ENCODE measurements around the gene MYO7A. TPM values are rescaled to one million over a fixed set of nuclear protein-coding genes. Genes with fewer than 3 reads are reported as not detected.

Gene MYO7A
- total RNA-seq, 1 experiment from 2014 or later, result 0.26 TPM

DNA sequence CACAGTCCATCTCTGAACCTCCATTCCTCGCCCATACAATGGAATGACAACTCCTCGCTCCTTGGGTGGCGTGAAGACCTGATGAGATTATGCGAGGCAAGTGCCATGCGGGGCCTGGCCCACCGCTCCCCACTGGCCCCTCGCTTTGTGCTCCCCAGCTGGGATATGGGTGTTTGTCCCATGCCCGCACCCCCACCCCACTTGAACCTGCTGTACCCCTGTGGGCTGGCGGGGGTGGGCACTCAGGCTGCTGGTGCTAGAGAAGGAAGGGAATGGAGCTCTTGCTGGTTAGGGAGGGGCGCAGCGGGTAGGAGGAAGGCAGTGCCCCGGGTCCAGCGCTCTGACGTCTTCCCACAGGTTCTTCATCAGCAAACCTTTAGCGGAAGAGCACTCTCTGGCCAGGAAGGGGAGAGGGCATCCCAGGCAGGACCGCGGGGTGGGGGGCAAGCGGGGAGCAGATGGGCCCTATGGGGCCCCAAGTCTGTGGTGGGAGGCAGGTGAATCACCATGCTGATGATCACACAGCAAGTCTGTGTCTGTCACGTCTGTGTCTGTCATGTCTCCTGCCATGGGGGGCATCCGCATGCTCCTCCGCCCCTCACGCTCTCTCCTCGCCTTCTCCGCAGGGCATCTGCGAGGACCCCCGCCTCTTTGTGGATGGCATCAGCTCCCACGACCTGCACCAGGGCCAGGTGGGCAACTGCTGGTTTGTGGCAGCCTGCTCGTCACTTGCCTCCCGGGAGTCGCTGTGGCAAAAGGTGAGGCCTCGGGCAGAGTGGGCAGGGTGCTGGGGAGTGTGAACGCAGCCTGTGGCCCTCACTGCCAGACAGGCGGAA lies 34.8 kb upstream of the MYO7A start:
- Mint-ChIP-seq H3K27ac (ENCODE audit: low read depth, unreplicated experiment) (no peak overlapping the region), H3K9me3 (ENCODE audit: unreplicated experiment) (no peaks in the 10 kb centered on the region), H3K36me3 (ENCODE audit: insufficient read depth, unreplicated experiment) (no peaks in the 10 kb centered on the region), H3K4me3 (ENCODE audit: unreplicated experiment) (no peak overlapping the region), H3K27me3 (ENCODE audit: insufficient read depth, unreplicated experiment) (no peaks in the 10 kb centered on the region), H3K4me1 (ENCODE audit: insufficient read depth, unreplicated experiment) (no peaks in the 10 kb centered on the region)
- no TSS peak for BruUV-seq (replicated peaks)
- TF ChIP-seq CTCF (IDR thresholded peaks at IDR 0.05; ENCODE audit: unreplicated experiment), result no peak
- intact Hi-C loops (cut with micrococcal nuclease), result loop anchor here (5.0 to 10.0 kb wide), 2 partner anchors 286 to 358 kb away; no protein-coding TSS in a partner anchor
- POLR2A ChIA-PET, result interaction anchor here (0.6 to 1.1 kb wide), 2 partner anchors 44 to 74 kb away, joined by 3 read pairs; no protein-coding TSS in a partner anchor
- no peak for DNase-seq (ENCODE audit: unreplicated experiment)
- CTCF ChIA-PET, result interaction anchor here (0.6 to 8.9 kb wide), 7 partner anchors 13 to 380 kb away, joined by 5 to 108 read pairs (median 37); no protein-coding TSS in a partner anchor

GRCh38 chr11:77093987-77094840 lies 33.8 kb upstream of the MYO7A start:
- Mint-ChIP-seq H3K27ac (ENCODE audit: low read depth, unreplicated experiment) (no peak overlapping the region), H3K27me3 (ENCODE audit: insufficient read depth, unreplicated experiment) (no peaks in the 10 kb centered on the region), H3K4me3 (ENCODE audit: unreplicated experiment) (no peak overlapping the region), H3K9me3 (ENCODE audit: unreplicated experiment) (no peaks in the 10 kb centered on the region), H3K4me1 (ENCODE audit: insufficient read depth, unreplicated experiment) (no peaks in the 10 kb centered on the region), H3K36me3 (ENCODE audit: insufficient read depth, unreplicated experiment) (no peaks in the 10 kb centered on the region)
- POLR2A ChIA-PET, result interaction anchor here (0.5 kb wide), 1 partner anchor 29 kb away, joined by 3 read pairs; no protein-coding TSS in a partner anchor
- no TSS peak for BruUV-seq (replicated peaks)
- DNase-seq (ENCODE audit: unreplicated experiment), result no peak
- CTCF ChIA-PET, result interaction anchor here (0.6 to 8.9 kb wide), 8 partner anchors 20 to 381 kb away, joined by 3 to 108 read pairs (median 5); no protein-coding TSS in a partner anchor
- no peak for TF ChIP-seq CTCF (IDR thresholded peaks at IDR 0.05; ENCODE audit: unreplicated experiment)
- intact Hi-C loops (cut with micrococcal nuclease), result loop anchor here (5.0 to 10.0 kb wide), 2 partner anchors 287 to 359 kb away; no protein-coding TSS in a partner anchor

DNA sequence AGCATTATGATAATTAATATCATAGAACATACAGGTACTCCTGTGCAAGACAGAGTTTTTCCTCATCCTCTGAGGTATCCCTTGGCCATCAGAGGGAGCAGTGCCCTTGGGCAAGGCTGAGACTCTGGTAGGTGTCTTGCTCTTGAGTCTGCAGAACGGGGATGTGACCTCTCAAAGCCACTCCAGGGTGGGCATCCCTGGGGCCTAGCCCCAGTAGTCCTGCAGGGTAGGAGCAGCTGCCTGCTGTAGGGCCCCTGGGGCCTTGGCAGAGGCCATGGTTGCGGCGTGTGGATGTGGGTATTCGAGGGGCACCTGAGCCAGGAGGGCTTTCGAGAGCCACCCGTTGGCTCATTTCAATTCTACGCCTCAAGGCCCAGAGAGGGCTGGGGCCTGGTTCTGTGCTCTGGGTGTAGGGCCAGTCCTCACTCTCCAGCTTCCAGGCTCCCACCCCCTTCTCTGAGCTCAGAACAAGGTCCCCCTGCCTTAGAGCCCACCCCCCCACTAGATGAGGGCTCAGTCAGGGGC lies 33.1 kb upstream of the MYO7A start:
- Mint-ChIP-seq H3K27me3 (ENCODE audit: insufficient read depth, unreplicated experiment) (no peaks in the 10 kb centered on the region), H3K27ac (ENCODE audit: low read depth, unreplicated experiment) (no peak overlapping the region), H3K9me3 (ENCODE audit: unreplicated experiment) (no peaks in the 10 kb centered on the region), H3K4me1 (ENCODE audit: insufficient read depth, unreplicated experiment) (no peaks in the 10 kb centered on the region), H3K36me3 (ENCODE audit: insufficient read depth, unreplicated experiment) (no peaks in the 10 kb centered on the region), H3K4me3 (ENCODE audit: unreplicated experiment) (no peak overlapping the region)
- intact Hi-C loops (cut with micrococcal nuclease), result loop anchor here (5.0 to 10.0 kb wide), 2 partner anchors 288 to 360 kb away; no protein-coding TSS in a partner anchor
- TF ChIP-seq CTCF (IDR thresholded peaks at IDR 0.05; ENCODE audit: unreplicated experiment), result no peak
- DNase-seq (ENCODE audit: unreplicated experiment), result peak; percentile 11
- POLR2A ChIA-PET, result interaction anchor here (0.5 kb wide), 1 partner anchor 29 kb away, joined by 3 read pairs; no protein-coding TSS in a partner anchor
- BruUV-seq (replicated peaks), result no TSS peak
- CTCF ChIA-PET, result interaction anchor here (0.6 to 8.9 kb wide), 4 partner anchors 19 to 373 kb away, joined by 3 to 108 read pairs (median 4); no protein-coding TSS in a partner anchor

Measured in MCF 10A (cell line).